ENCODE measurements around the gene EPHB1.

DNA sequence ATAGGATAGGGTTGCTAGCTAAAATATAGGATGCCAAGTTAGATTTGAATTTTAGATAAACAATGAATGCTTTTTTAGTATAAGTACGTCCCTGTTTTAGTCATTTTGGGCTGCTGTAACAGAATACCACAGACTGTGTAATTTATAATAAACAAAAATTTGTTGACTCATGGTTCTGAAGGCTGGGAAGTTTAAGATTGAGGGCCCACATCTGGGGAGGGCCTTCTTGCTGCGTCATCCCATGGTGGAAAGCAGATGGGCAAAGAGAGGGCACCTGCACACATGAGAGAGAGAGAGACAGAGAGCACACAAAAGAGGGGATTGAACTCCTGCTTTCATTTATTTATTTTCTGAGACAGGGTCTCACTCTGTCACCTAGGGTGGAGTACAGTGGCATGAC, 246.5 kb downstream of the EPHB1 start:
- TF ChIP-seq EP300 (conservative IDR thresholded peaks at IDR 0.05; ENCODE audit: poor library complexity, severe bottlenecking) = no peak
- no peak for TF ChIP-seq CTCF (IDR thresholded peaks at IDR 0.05; ENCODE audit: poor library complexity, severe bottlenecking)
- TF ChIP-seq EZH2 (IDR thresholded peaks at IDR 0.05; ENCODE audit: borderline replicate concordance, insufficient read depth, low read length, poor library complexity, severe bottlenecking) = no peak
- no peak for TF ChIP-seq POLR2AphosphoS5 (IDR thresholded peaks at IDR 0.05)
- TF ChIP-seq TAF1 (IDR thresholded peaks at IDR 0.05; ENCODE audit: low read depth) = no peak
- TF ChIP-seq, protein P1, sequence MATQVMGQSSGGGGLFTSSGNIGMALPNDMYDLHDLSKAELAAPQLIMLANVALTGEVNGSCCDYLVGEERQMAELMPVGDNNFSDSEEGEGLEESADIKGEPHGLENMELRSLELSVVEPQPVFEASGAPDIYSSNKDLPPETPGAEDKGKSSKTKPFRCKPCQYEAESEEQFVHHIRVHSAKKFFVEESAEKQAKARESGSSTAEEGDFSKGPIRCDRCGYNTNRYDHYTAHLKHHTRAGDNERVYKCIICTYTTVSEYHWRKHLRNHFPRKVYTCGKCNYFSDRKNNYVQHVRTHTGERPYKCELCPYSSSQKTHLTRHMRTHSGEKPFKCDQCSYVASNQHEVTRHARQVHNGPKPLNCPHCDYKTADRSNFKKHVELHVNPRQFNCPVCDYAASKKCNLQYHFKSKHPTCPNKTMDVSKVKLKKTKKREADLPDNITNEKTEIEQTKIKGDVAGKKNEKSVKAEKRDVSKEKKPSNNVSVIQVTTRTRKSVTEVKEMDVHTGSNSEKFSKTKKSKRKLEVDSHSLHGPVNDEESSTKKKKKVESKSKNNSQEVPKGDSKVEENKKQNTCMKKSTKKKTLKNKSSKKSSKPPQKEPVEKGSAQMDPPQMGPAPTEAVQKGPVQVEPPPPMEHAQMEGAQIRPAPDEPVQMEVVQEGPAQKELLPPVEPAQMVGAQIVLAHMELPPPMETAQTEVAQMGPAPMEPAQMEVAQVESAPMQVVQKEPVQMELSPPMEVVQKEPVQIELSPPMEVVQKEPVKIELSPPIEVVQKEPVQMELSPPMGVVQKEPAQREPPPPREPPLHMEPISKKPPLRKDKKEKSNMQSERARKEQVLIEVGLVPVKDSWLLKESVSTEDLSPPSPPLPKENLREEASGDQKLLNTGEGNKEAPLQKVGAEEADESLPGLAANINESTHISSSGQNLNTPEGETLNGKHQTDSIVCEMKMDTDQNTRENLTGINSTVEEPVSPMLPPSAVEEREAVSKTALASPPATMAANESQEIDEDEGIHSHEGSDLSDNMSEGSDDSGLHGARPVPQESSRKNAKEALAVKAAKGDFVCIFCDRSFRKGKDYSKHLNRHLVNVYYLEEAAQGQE (IDR thresholded peaks at IDR 0.05; ENCODE audit: borderline replicate concordance) = no peak
